ENCODE data around the gene C2orf68. TPM values are rescaled to one million over a fixed set of nuclear protein-coding genes. Genes with fewer than 3 reads are reported as not detected.

The C2orf68 gene
- total RNA-seq, 1 experiment from 2014 or later: 69.6 TPM

DNA sequence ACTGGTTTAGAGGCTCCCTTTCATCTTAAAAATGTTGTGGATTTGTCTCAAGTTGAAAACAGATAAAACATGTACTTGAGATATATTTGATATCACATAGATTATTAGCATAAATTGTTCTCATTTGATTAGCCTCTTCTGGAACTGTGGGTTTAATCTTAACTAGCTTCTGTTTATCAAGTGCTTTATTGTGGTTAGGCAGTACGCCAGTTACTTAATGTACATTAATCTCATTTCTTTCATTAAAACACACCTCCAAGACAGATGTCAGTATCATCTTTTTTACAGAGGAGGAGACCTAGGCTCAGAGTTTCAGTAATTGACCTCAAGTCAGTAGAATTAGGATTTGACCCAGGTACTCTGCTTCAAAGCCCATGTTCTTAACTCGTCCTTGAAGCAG, 34.3 kb upstream of the C2orf68 start:
- no peak for TF ChIP-seq CREM (CRISPR knock-in tag; IDR thresholded peaks at IDR 0.05)
- TF ChIP-seq, protein P1, sequence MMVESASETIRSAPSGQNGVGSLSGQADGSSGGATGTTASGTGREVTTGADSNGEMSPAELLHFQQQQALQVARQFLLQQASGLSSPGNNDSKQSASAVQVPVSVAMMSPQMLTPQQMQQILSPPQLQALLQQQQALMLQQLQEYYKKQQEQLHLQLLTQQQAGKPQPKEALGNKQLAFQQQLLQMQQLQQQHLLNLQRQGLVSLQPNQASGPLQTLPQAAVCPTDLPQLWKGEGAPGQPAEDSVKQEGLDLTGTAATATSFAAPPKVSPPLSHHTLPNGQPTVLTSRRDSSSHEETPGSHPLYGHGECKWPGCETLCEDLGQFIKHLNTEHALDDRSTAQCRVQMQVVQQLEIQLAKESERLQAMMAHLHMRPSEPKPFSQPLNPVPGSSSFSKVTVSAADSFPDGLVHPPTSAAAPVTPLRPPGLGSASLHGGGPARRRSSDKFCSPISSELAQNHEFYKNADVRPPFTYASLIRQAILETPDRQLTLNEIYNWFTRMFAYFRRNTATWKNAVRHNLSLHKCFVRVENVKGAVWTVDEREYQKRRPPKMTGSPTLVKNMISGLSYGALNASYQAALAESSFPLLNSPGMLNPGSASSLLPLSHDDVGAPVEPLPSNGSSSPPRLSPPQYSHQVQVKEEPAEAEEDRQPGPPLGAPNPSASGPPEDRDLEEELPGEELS (CRISPR knock-in tag; IDR thresholded peaks at IDR 0.05): no peak
- TF ChIP-seq HMGA2 (CRISPR knock-in tag; IDR thresholded peaks at IDR 0.05): no peak
- TF ChIP-seq TEAD1 (CRISPR knock-in tag; IDR thresholded peaks at IDR 0.05): no peak
- TF ChIP-seq SMAD4 (CRISPR knock-in tag; IDR thresholded peaks at IDR 0.05): no peak
- no peak for TF ChIP-seq ZNF263 (CRISPR knock-in tag; IDR thresholded peaks at IDR 0.05; ENCODE audit: low read depth)
- TF ChIP-seq ZNF138 (CRISPR knock-in tag; conservative IDR thresholded peaks at IDR 0.05): no peak
- TF ChIP-seq, protein P2, sequence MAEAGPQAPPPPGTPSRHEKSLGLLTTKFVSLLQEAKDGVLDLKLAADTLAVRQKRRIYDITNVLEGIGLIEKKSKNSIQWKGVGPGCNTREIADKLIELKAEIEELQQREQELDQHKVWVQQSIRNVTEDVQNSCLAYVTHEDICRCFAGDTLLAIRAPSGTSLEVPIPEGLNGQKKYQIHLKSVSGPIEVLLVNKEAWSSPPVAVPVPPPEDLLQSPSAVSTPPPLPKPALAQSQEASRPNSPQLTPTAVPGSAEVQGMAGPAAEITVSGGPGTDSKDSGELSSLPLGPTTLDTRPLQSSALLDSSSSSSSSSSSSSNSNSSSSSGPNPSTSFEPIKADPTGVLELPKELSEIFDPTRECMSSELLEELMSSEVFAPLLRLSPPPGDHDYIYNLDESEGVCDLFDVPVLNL (CRISPR knock-in tag; IDR thresholded peaks at IDR 0.05; ENCODE audit: borderline replicate concordance, low read depth): no peak
- TF ChIP-seq NR2C2 (CRISPR knock-in tag; IDR thresholded peaks at IDR 0.05): no peak
- no peak for TF ChIP-seq SOX15 (CRISPR knock-in tag; IDR thresholded peaks at IDR 0.05)
- TF ChIP-seq PRRX2 (CRISPR knock-in tag; IDR thresholded peaks at IDR 0.05): no peak
- no peak for TF ChIP-seq ZNF121 (CRISPR knock-in tag; IDR thresholded peaks at IDR 0.05)
- no peak for TF ChIP-seq GTF2I (CRISPR knock-in tag; conservative IDR thresholded peaks at IDR 0.05)
- no peak for TF ChIP-seq ESRRA (CRISPR knock-in tag; IDR thresholded peaks at IDR 0.05; ENCODE audit: borderline replicate concordance)
- TF ChIP-seq, protein P3, sequence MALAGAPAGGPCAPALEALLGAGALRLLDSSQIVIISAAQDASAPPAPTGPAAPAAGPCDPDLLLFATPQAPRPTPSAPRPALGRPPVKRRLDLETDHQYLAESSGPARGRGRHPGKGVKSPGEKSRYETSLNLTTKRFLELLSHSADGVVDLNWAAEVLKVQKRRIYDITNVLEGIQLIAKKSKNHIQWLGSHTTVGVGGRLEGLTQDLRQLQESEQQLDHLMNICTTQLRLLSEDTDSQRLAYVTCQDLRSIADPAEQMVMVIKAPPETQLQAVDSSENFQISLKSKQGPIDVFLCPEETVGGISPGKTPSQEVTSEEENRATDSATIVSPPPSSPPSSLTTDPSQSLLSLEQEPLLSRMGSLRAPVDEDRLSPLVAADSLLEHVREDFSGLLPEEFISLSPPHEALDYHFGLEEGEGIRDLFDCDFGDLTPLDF (CRISPR knock-in tag; IDR thresholded peaks at IDR 0.05): no peak
- no peak for TF ChIP-seq CBFB (CRISPR knock-in tag; IDR thresholded peaks at IDR 0.05; ENCODE audit: low read depth)
- TF ChIP-seq TCF7 (CRISPR knock-in tag; IDR thresholded peaks at IDR 0.05; ENCODE audit: low read depth): no peak
- TF ChIP-seq GABPB1 (CRISPR knock-in tag; IDR thresholded peaks at IDR 0.05): no peak
- H3K27ac Mint-ChIP-seq: no peak overlapping the region
- CTCF ChIA-PET: interaction anchor here (1.4 kb wide), 1 partner anchor 9 kb away, joined by 5 read pairs; no protein-coding TSS in a partner anchor
- no peaks in the 10 kb centered on the region for H3K4me1 Mint-ChIP-seq
- POLR2A ChIA-PET: no interaction called here
- H3K4me3 Mint-ChIP-seq: no peak overlapping the region
- DNase-seq (ENCODE audit: low spot score) (no peak), ATAC-seq (no peak)
- H3K36me3 Mint-ChIP-seq: peaks cover 82% of the 10 kb centered on the region
- no peaks in the 10 kb centered on the region for H3K9me3 Mint-ChIP-seq
- no peaks in the 10 kb centered on the region; the same call in 1 of the 2 replicates for H3K27me3 Mint-ChIP-seq (ENCODE audit: low read depth)

DNA sequence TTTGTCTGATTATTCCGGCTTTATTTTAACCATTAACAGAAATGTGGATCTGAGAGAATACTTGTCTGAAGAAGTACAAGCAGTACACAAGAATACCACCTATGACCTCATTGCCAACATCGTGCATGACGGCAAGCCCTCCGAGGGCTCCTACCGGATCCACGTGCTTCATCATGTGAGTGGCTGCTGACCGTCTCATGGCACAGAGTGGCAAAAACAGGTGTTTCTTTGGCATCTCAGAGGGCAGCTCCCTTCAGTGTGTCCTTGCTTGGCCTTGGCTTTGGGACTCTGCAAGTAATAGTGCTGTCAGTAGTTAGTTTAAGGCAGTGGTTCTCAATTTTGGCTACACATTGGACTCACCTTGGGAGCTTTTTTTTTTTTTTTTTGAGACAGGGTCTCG, 33.0 kb upstream of the C2orf68 start:
- ATAC-seq (no peak), DNase-seq (ENCODE audit: low spot score) (no peak)
- H3K27me3 Mint-ChIP-seq (ENCODE audit: low read depth): no peaks in the 10 kb centered on the region; the same call in 1 of the 2 replicates
- H3K9me3 Mint-ChIP-seq: no peaks in the 10 kb centered on the region
- no peaks in the 10 kb centered on the region for H3K4me1 Mint-ChIP-seq
- ChIA-PET POLR2A (no interaction called here), CTCF (interaction anchor here (1.4 kb wide), 1 partner anchor 7 kb away, joined by 5 read pairs; no protein-coding TSS in a partner anchor)
- peaks cover 90% of the 10 kb centered on the region for H3K36me3 Mint-ChIP-seq
- H3K27ac Mint-ChIP-seq: no peak overlapping the region
- no peak overlapping the region for H3K4me3 Mint-ChIP-seq
- TF ChIP-seq, protein P4, sequence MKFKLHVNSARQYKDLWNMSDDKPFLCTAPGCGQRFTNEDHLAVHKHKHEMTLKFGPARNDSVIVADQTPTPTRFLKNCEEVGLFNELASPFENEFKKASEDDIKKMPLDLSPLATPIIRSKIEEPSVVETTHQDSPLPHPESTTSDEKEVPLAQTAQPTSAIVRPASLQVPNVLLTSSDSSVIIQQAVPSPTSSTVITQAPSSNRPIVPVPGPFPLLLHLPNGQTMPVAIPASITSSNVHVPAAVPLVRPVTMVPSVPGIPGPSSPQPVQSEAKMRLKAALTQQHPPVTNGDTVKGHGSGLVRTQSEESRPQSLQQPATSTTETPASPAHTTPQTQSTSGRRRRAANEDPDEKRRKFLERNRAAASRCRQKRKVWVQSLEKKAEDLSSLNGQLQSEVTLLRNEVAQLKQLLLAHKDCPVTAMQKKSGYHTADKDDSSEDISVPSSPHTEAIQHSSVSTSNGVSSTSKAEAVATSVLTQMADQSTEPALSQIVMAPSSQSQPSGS (CRISPR knock-in tag; IDR thresholded peaks at IDR 0.05; ENCODE audit: borderline replicate concordance, low read depth): no peak
- TF ChIP-seq, protein P5, sequence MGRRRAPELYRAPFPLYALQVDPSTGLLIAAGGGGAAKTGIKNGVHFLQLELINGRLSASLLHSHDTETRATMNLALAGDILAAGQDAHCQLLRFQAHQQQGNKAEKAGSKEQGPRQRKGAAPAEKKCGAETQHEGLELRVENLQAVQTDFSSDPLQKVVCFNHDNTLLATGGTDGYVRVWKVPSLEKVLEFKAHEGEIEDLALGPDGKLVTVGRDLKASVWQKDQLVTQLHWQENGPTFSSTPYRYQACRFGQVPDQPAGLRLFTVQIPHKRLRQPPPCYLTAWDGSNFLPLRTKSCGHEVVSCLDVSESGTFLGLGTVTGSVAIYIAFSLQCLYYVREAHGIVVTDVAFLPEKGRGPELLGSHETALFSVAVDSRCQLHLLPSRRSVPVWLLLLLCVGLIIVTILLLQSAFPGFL (CRISPR knock-in tag; IDR thresholded peaks at IDR 0.05; ENCODE audit: borderline replicate concordance): no peak
- no peak for TF ChIP-seq ZNF416 (CRISPR knock-in tag; IDR thresholded peaks at IDR 0.05)
- TF ChIP-seq, protein P6, sequence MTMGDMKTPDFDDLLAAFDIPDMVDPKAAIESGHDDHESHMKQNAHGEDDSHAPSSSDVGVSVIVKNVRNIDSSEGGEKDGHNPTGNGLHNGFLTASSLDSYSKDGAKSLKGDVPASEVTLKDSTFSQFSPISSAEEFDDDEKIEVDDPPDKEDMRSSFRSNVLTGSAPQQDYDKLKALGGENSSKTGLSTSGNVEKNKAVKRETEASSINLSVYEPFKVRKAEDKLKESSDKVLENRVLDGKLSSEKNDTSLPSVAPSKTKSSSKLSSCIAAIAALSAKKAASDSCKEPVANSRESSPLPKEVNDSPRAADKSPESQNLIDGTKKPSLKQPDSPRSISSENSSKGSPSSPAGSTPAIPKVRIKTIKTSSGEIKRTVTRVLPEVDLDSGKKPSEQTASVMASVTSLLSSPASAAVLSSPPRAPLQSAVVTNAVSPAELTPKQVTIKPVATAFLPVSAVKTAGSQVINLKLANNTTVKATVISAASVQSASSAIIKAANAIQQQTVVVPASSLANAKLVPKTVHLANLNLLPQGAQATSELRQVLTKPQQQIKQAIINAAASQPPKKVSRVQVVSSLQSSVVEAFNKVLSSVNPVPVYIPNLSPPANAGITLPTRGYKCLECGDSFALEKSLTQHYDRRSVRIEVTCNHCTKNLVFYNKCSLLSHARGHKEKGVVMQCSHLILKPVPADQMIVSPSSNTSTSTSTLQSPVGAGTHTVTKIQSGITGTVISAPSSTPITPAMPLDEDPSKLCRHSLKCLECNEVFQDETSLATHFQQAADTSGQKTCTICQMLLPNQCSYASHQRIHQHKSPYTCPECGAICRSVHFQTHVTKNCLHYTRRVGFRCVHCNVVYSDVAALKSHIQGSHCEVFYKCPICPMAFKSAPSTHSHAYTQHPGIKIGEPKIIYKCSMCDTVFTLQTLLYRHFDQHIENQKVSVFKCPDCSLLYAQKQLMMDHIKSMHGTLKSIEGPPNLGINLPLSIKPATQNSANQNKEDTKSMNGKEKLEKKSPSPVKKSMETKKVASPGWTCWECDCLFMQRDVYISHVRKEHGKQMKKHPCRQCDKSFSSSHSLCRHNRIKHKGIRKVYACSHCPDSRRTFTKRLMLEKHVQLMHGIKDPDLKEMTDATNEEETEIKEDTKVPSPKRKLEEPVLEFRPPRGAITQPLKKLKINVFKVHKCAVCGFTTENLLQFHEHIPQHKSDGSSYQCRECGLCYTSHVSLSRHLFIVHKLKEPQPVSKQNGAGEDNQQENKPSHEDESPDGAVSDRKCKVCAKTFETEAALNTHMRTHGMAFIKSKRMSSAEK (CRISPR knock-in tag; IDR thresholded peaks at IDR 0.05; ENCODE audit: borderline replicate concordance): no peak
- TF ChIP-seq, protein P7, sequence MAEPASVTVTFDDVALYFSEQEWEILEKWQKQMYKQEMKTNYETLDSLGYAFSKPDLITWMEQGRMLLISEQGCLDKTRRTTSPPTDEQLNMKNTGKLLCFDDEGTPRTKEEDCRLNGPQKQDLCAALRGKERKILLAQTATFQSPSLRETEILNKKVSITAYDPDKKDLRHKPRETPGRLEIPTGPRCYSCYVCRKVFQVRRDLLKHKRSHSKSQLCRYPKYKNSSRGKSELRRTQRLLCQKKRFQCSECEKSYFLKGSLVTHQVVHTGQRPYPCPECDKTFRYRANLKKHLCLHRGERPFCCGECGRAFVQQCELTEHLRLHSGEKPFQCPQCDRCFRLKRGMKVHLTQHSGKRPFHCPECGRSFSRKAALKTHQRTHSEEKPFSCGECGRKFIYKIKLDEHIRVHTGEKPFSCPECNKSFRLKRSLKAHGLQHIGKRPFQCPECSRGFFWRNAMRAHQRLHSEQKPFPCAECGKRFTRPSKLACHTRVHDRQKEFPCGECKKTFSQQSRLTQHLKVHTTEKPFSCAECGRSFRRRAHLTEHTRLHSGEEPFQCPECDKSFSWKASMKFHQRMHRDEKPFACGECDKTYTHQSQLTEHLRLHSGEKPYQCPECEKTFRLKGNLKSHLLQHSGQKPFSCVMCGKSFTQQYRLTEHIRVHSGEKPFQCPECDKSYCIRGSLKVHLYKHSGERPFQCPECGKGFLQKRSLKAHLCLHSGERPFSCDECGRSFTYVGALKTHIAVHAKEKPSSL (CRISPR knock-in tag; conservative IDR thresholded peaks at IDR 0.05): no peak

Measured in WTC11 (cell line).